HCT116 (cell line): ENCODE results near the gene FBXL19. TPM values are rescaled to one million over a fixed set of nuclear protein-coding genes. Genes with fewer than 3 reads are reported as not detected.

Experiments used
- ATAC-seq: fragments of 200-7000 bp; cut with Tn5 transposase; 2 replicates; pipeline ENCODE4 v1.9.1; 2020; ENCODE audit warnings: mild to moderate bottlenecking, moderate library complexity
- BruUV-seq: library from RNA; stranded (reverse); fragments of 400-500 nt; replicated peaks from 2 replicates; lab custom pipeline; 2021; lab: Mats Ljungman, UMichigan
- CTCF ChIA-PET: fragments of 300-600 bp; sonication (Branson Sonifier 250); formaldehyde crosslinking; loops from one replicate; lab custom pipeline; 2021; ENCODE audit warnings: antibody characterized with exemption; lab: Charles Lee
- POLR2A ChIA-PET: fragments of 300-600, 350-600 bp; sonication (Branson Sonifier 250); formaldehyde crosslinking; loops from one replicate; lab custom pipeline; 2021; ENCODE audit warnings: antibody characterized with exemption; lab: Charles Lee
- RAD21 ChIA-PET, 2 experiments: fragments of 300-600 bp; sonication (Branson Sonifier 250); formaldehyde crosslinking; loops; one replicate each; lab custom pipeline; 2023; ENCODE audit warnings: low total read pairs in 2 of 2; ENCODE audit not compliant: uncharacterized antibody in 2 of 2, unreplicated experiment in 2 of 2, low non-redundant PET in 1 of 2; lab: Charles Lee
- DNase-seq: peaks from one replicate; pipeline ENCODE4 v3.0.0-alpha.2; 2010; ENCODE audit warnings: low read depth, low spot score
- H2AFZ ChIP-seq: fragments of 200-600 bp; shearing (Covaris generic), sonication (generic); 2 replicates; pipeline ENCODE4 v1.6.1; 2017; ENCODE audit warnings: low read depth, mixed run types, mixed read lengths, antibody characterized with exemption, low read length; ENCODE audit not compliant: poor library complexity, severe bottlenecking
- H3K27ac ChIP-seq: 2 replicates; pipeline ENCODE4 v1.5.1; 2012; ENCODE audit warnings: low read depth, low read length
- H3K27me3 ChIP-seq: fragments of 200-600 bp; sonication (generic); 2 replicates; pipeline ENCODE4 v1.6.1; 2016; ENCODE audit warnings: mixed run types, low read length, mixed read lengths; ENCODE audit not compliant: insufficient read depth
- H3K36me3 ChIP-seq, 2 experiments: fragments of 200-500 bp in 1 of 2; fragments of 200-600 bp in 1 of 2; sonication (Bioruptor generic) in 1 of 2; sonication (generic) in 1 of 2; 2 replicates each; pipeline versions ENCODE4 v1.5.1 to v1.6.1; 2014 to 2016; ENCODE audit warnings: low read length in 2 of 2, inconsistent platforms in 1 of 2, mixed read lengths in 1 of 2, mixed run types in 1 of 2; ENCODE audit not compliant: insufficient read depth in 2 of 2, control insufficient read depth in 1 of 2
- H3K4me1 ChIP-seq, 2 experiments: fragments of 200-600 bp in 1 of 2; sonication (generic) in 1 of 2; 2 replicates each; pipeline versions ENCODE4 v1.5.1 to v1.6.1; 2012 to 2017; ENCODE audit warnings: low read length in 2 of 2, inconsistent platforms in 1 of 2, mild to moderate bottlenecking in 1 of 2, mixed read lengths in 1 of 2, mixed run types in 1 of 2, moderate library complexity in 1 of 2; ENCODE audit not compliant: insufficient read depth in 2 of 2, control insufficient read depth in 1 of 2
- H3K4me2 ChIP-seq: fragments of 200-600 bp; sonication (generic); 2 replicates; pipeline ENCODE4 v1.6.1; 2017; ENCODE audit warnings: mixed run types, low read length, mixed read lengths
- H3K4me3 ChIP-seq, 2 experiments: fragments of 200-600 bp in 1 of 2; sonication (generic) in 1 of 2; replicated peaks in 1 of 2; 2 replicates each; pipeline ENCODE4 v1.5.1; 2011 to 2016; ENCODE audit warnings: low read length in 2 of 2, control low read depth in 1 of 2, low read depth in 1 of 2, mild to moderate bottlenecking in 1 of 2, mixed read lengths in 1 of 2, mixed run types in 1 of 2
- H3K79me2 ChIP-seq: fragments of 200-600 bp; sonication (generic); 2 replicates; pipeline ENCODE4 v1.6.1; 2017; ENCODE audit warnings: mild to moderate bottlenecking, mixed run types, low read length, moderate library complexity, mixed read lengths; ENCODE audit not compliant: insufficient read depth
- H3K9ac ChIP-seq: fragments of 200-600 bp; sonication (generic); 2 replicates; pipeline ENCODE4 v1.6.1; 2016; ENCODE audit warnings: low read length, mixed read lengths
- H3K9me2 ChIP-seq: fragments of 200-600 bp; sonication (generic), shearing (Covaris generic); 2 replicates; pipeline ENCODE4 v1.6.1; 2017; ENCODE audit warnings: mixed run types, mild to moderate bottlenecking, moderate library complexity; ENCODE audit not compliant: insufficient read depth
- H3K9me3 ChIP-seq, 2 experiments: fragments of 200-500 bp in 1 of 2; fragments of 200-600 bp in 1 of 2; sonication (Bioruptor generic) in 1 of 2; sonication (generic) in 1 of 2; 2 replicates each; pipeline ENCODE4 v1.6.1; 2014 to 2017; ENCODE audit warnings: low read length in 2 of 2, mixed read lengths in 2 of 2, inconsistent platforms in 1 of 2, low read depth in 1 of 2, mild to moderate bottlenecking in 1 of 2, mixed run types in 1 of 2, moderate library complexity in 1 of 2; ENCODE audit not compliant: control insufficient read depth in 1 of 2, insufficient read depth in 1 of 2
- H4K20me1 ChIP-seq: fragments of 200-600 bp; sonication (generic), shearing (Covaris generic); 2 replicates; pipeline ENCODE4 v1.6.1; 2017; ENCODE audit warnings: mixed run types, mild to moderate bottlenecking, moderate library complexity; ENCODE audit not compliant: insufficient read depth
- ATF3 ChIP-seq: IDR thresholded peaks from 2 replicates; pipeline ENCODE4 v1.6.1; 2012
- CEBPB ChIP-seq: IDR thresholded peaks from 2 replicates; pipeline ENCODE4 v1.6.1; 2012; ENCODE audit warnings: low read depth
- CTCF ChIP-seq, 3 experiments: fragments of 200-600 bp in 1 of 3; sonication (generic) in 1 of 3; IDR thresholded peaks in 2 of 3; conservative IDR thresholded peaks in 1 of 3; 2 replicates each; pipeline ENCODE4 v1.5.1; 2012 to 2017; ENCODE audit warnings: low read depth in 2 of 3, low read length in 2 of 3, antibody characterized with exemption in 1 of 3, borderline replicate concordance in 1 of 3, control low read depth in 1 of 3, mild to moderate bottlenecking in 1 of 3, mixed read lengths in 1 of 3, mixed run types in 1 of 3, moderate library complexity in 1 of 3; ENCODE audit not compliant: insufficient read depth in 1 of 3
- EGR1 ChIP-seq: IDR thresholded peaks from 2 replicates; pipeline ENCODE4 v1.6.1; 2012; ENCODE audit warnings: low read depth
- EZH2 ChIP-seq: fragments of 200-600 bp; sonication (generic); IDR thresholded peaks from 2 replicates; pipeline ENCODE4 v1.6.1; 2017; ENCODE audit warnings: antibody characterized with exemption, mixed run types
- EZH2phosphoT487 ChIP-seq: fragments of 200-600 bp; IDR thresholded peaks from 2 replicates; pipeline ENCODE4 v1.6.1; 2018; ENCODE audit warnings: antibody characterized with exemption, borderline replicate concordance
- FOSL1 ChIP-seq: IDR thresholded peaks from 2 replicates; pipeline ENCODE4 v1.6.1; 2012; ENCODE audit warnings: low read depth
- JUND ChIP-seq: IDR thresholded peaks from 2 replicates; pipeline ENCODE4 v1.6.1; 2012
- POLR2AphosphoS5 ChIP-seq: IDR thresholded peaks from 2 replicates; pipeline ENCODE4 v1.6.1; 2011; ENCODE audit warnings: mild to moderate bottlenecking, low read depth, low read length, moderate library complexity
- RAD21 ChIP-seq: IDR thresholded peaks from 2 replicates; pipeline ENCODE4 v1.6.1; 2012; ENCODE audit warnings: low read depth, mild to moderate bottlenecking
- REST ChIP-seq: IDR thresholded peaks from 2 replicates; pipeline ENCODE4 v1.6.1; 2012; ENCODE audit warnings: low read depth
- SIN3A ChIP-seq: IDR thresholded peaks from 2 replicates; pipeline ENCODE4 v1.6.1; 2012; ENCODE audit warnings: low read depth
- SP1 ChIP-seq: IDR thresholded peaks from 2 replicates; pipeline ENCODE4 v1.6.1; 2012; ENCODE audit warnings: low read depth
- SRF ChIP-seq: IDR thresholded peaks from 2 replicates; pipeline ENCODE4 v1.6.1; 2012; ENCODE audit warnings: low read depth
- TCF7L2 ChIP-seq: IDR thresholded peaks from 2 replicates; pipeline ENCODE4 v1.7.0; 2011; ENCODE audit warnings: borderline replicate concordance, inconsistent platforms; ENCODE audit not compliant: insufficient read depth, insufficient read length; ENCODE audit errors: extremely low read depth
- YY1 ChIP-seq: IDR thresholded peaks from 2 replicates; pipeline ENCODE4 v1.6.1; 2011; ENCODE audit warnings: low read length, low read depth, moderate library complexity, mild to moderate bottlenecking; ENCODE audit not compliant: insufficient replicate concordance; ENCODE audit errors: extremely low read depth
- ZFX ChIP-seq: fragments of 450-650 bp; IDR thresholded peaks from 2 replicates; pipeline ENCODE4 v1.6.1; 2017
- ZNF274 ChIP-seq: fragments of 200-500 bp; sonication (Bioruptor generic); IDR thresholded peaks from 2 replicates; pipeline ENCODE4 v1.6.1; 2014; ENCODE audit warnings: mild to moderate bottlenecking, low read depth, low read length, inconsistent platforms
- intact Hi-C: fragments of 100-400 bp; cut with micrococcal nuclease; formaldehyde crosslinking; loops from 2 replicates; pipeline ENCODE4 v1.10.0; 2022
- total RNA-seq: library from RNA; stranded (reverse); gene quantifications from one replicate; pipeline ENCODE4 v1.2.1, GENCODE V29; 2021; ENCODE audit not compliant: unreplicated experiment

The FBXL19 gene
- total RNA-seq, 1 experiment from 2014 or later = 45.2 TPM

- Histone ChIP-seq H3K9me3 (no peaks in the 10 kb centered on the region), H2AFZ (peak overlapping the region; percentile 85), H3K9me2 (no peaks in the 10 kb centered on the region), H3K4me3 (peak overlapping the region; percentile 72 to 83), H4K20me1 (no peaks in the 10 kb centered on the region), H3K27ac (peak overlapping the region; percentile 70), H3K79me2 (no peaks in the 10 kb centered on the region), H3K36me3 (no peaks in the 10 kb centered on the region), H3K9ac (peak overlapping the region; percentile 87), H3K27me3 (no peaks in the 10 kb centered on the region), H3K4me2 (peak overlapping the region; percentile 99), H3K4me1 (peaks cover 22 to 44% of the 10 kb centered on the region in 2 experiments)
- ChIA-PET RAD21 (interaction anchor here in 1 of 2 experiments (0.6 kb wide), 1 partner anchor 97 kb away, joined by 3 read pairs; no protein-coding TSS in a partner anchor), CTCF (interaction anchor here (1.3 to 1.7 kb wide), 2 partner anchors 10 kb away, joined by 4 to 5 read pairs; partner anchors contain the start of gene HSD3B7), POLR2A (no interaction called here)
- ATAC-seq (no peak), DNase-seq (no peak)
- no TSS peak for BruUV-seq
- TF ChIP-seq EZH2 (no peak), SIN3A (no peak), REST (no peak), ATF3 (no peak), POLR2AphosphoS5 (no peak), YY1 (no peak), RAD21 (no peak), EGR1 (no peak), CTCF (IDR thresholded peaks at IDR 0.05 in 2 of 3, conservative IDR thresholded peaks at IDR 0.05 in 1 of 3; ENCODE audit: borderline replicate concordance in 1 of 3, insufficient read depth in 1 of 3, low read depth in 2 of 3, low read length in 2 of 3) (no peak), EZH2phosphoT487 (no peak), CEBPB (no peak), ZNF274 (no peak), SP1 (no peak), JUND (no peak), SRF (no peak), TCF7L2 (no peak), FOSL1 (no peak), ZFX (no peak)
- intact Hi-C loops = loop anchor here (5.0 kb wide), 2 partner anchors 76 to 96 kb away; partner anchors contain the start of genes VKORC1, ZNF646 and ZNF668
Observed at GRCh38 chr16:30995927-30996323, 72.6 kb downstream of the FBXL19 start.
